Breast epithelium (tissue), 3 donors: Measurements from ENCODE around the gene SCAANT1.

ENCODE experiments used
- POLR2A ChIP-seq: fragments of 450-650 bp; IDR thresholded peaks from one replicate; pipeline ENCODE4 v1.6.1; 2016; ENCODE audit warnings: antibody characterized with exemption, mild to moderate bottlenecking, moderate library complexity
- TF ChIP-seq, protein P1 (sequence below), 3 donors: fragments of 450-650 bp; IDR thresholded peaks; one replicate each; pipeline ENCODE4 v1.5.1; 2016 to 2017; ENCODE audit warnings: antibody characterized with exemption in 3 of 3, mild to moderate bottlenecking in 3 of 3, moderate library complexity in 3 of 3

- TF ChIP-seq POLR2A, result no peak
- TF ChIP-seq, protein P1, sequence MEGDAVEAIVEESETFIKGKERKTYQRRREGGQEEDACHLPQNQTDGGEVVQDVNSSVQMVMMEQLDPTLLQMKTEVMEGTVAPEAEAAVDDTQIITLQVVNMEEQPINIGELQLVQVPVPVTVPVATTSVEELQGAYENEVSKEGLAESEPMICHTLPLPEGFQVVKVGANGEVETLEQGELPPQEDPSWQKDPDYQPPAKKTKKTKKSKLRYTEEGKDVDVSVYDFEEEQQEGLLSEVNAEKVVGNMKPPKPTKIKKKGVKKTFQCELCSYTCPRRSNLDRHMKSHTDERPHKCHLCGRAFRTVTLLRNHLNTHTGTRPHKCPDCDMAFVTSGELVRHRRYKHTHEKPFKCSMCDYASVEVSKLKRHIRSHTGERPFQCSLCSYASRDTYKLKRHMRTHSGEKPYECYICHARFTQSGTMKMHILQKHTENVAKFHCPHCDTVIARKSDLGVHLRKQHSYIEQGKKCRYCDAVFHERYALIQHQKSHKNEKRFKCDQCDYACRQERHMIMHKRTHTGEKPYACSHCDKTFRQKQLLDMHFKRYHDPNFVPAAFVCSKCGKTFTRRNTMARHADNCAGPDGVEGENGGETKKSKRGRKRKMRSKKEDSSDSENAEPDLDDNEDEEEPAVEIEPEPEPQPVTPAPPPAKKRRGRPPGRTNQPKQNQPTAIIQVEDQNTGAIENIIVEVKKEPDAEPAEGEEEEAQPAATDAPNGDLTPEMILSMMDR (IDR thresholded peaks at IDR 0.05), result no peak
Observed at GRCh38 chr3:63927422-63928280, 15.5 kb upstream of the SCAANT1 start.
